ENCODE measurements around the gene TMEM272.

TMEM272 gene

DNA sequence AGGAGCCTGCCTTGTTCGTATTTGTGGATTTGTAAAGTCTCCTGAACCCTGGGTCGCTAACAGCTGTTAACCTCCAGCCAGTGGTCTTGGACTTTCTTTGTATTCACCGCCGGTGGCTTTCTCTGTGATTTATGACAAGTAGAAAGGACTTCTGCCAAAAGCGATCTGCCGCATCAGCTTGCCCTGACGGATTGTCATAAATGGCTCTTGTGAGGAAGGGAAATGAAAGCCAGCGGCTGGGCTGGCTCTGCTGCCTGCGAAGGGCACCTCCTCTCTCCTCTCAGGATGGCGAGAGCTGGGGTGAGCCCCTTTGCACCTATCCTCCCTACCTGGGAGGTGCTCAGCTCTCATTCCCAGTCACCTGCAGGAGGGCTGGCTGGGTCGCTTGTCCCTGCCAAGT, 66.6 kb downstream of the TMEM272 start:
- Histone ChIP-seq H3K27me3 (replicated peaks) (no peaks in the 10 kb centered on the region), H3K4me3 (ENCODE audit: low read depth, low read length) (no peak overlapping the region), H3K27ac (no peak overlapping the region), H3K36me3 (replicated peaks) (no peaks in the 10 kb centered on the region)
- no peak for DNase-seq
- TF ChIP-seq, protein P1, sequence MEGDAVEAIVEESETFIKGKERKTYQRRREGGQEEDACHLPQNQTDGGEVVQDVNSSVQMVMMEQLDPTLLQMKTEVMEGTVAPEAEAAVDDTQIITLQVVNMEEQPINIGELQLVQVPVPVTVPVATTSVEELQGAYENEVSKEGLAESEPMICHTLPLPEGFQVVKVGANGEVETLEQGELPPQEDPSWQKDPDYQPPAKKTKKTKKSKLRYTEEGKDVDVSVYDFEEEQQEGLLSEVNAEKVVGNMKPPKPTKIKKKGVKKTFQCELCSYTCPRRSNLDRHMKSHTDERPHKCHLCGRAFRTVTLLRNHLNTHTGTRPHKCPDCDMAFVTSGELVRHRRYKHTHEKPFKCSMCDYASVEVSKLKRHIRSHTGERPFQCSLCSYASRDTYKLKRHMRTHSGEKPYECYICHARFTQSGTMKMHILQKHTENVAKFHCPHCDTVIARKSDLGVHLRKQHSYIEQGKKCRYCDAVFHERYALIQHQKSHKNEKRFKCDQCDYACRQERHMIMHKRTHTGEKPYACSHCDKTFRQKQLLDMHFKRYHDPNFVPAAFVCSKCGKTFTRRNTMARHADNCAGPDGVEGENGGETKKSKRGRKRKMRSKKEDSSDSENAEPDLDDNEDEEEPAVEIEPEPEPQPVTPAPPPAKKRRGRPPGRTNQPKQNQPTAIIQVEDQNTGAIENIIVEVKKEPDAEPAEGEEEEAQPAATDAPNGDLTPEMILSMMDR (IDR thresholded peaks at IDR 0.05; ENCODE audit: low read depth, low read length, missing control alignments) = no peak
- in situ Hi-C loops (cut with HindIII; ENCODE audit: low pct_ligation_motif_present, low sequenced_read_pairs) = no loop called here

DNA sequence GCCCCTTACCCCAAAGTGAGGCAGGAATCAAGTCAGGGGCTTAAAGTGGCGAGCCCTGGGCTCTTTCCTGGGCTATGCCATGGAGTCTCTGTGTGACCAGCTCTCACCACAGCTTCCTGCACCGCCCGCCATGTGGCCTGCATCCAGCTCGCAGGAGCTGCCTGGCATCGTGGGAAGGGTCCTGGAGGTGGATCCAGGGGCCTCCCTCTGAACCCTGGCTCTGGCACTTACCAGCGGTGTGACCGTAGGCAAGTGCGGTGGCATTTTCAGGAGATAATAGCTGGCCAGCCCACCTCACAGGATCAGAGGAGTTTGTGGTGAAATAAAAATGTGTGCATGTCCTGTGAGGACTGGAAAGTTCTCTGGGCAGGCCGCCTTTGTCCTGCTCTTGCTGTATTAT, 67.1 kb downstream of the TMEM272 start:
- no peaks in the 10 kb centered on the region for H3K36me3 ChIP-seq (replicated peaks)
- H3K27ac ChIP-seq = no peak overlapping the region
- no peak for DNase-seq
- in situ Hi-C loops (cut with HindIII; ENCODE audit: low pct_ligation_motif_present, low sequenced_read_pairs) = no loop called here
- TF ChIP-seq, protein P1 (IDR thresholded peaks at IDR 0.05; ENCODE audit: low read depth, low read length, missing control alignments) = no peak
- H3K4me3 ChIP-seq (ENCODE audit: low read depth, low read length) = no peak overlapping the region
- H3K27me3 ChIP-seq (replicated peaks) = no peaks in the 10 kb centered on the region

DNA sequence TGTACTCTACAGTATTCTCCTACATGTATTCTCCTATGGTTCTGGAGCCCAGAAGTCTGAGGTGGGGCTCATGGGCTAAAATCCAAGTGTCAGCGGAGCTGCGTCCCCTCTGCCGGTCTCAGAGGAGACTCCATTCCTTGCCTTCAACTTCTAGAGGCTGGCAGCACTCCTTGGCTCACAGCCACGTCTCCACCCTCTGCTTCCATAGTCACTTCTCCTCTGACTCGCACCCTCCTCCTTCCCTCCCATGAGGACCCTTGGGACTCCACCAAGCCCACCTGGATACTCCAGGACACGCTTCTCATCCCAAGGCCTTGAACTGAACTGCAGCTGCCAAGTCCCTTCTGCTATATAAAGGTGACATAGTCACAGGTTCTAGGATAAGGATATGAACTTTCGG, 68.8 kb downstream of the TMEM272 start:
- Histone ChIP-seq H3K36me3 (replicated peaks) (no peaks in the 10 kb centered on the region), H3K27ac (no peak overlapping the region), H3K4me3 (ENCODE audit: low read depth, low read length) (no peak overlapping the region), H3K27me3 (replicated peaks) (no peaks in the 10 kb centered on the region)
- TF ChIP-seq, protein P1 (IDR thresholded peaks at IDR 0.05; ENCODE audit: low read depth, low read length, missing control alignments) = no peak
- no peak for DNase-seq
- in situ Hi-C loops (cut with HindIII; ENCODE audit: low pct_ligation_motif_present, low sequenced_read_pairs) = no loop called here

DNA sequence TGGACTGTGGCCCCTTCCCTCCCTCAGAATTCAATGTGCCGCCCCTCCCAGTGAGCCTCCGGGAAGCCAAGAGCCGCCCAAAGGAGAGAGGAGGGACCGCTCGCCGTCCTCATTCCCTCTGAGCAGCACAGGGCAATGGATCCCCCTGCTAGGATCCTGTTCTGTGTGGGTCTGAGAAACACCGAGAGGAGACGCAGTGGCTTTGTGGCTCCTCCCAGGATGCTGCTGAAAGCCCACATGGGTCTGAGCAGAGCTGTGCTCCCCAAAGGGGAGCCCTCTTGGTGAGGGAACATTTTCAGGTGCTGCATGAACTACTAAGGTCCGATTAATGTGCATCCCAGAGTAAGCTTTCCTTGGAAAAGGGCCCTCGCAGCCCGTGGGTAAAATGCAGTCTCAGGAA, 71.5 kb downstream of the TMEM272 start:
- Histone ChIP-seq H3K4me3 (ENCODE audit: low read depth, low read length) (no peak overlapping the region), H3K27ac (no peak overlapping the region), H3K27me3 (replicated peaks) (no peaks in the 10 kb centered on the region), H3K36me3 (replicated peaks) (no peaks in the 10 kb centered on the region)
- DNase-seq = no peak
- TF ChIP-seq, protein P1 (IDR thresholded peaks at IDR 0.05; ENCODE audit: low read depth, low read length, missing control alignments) = no peak
- in situ Hi-C loops (cut with HindIII; ENCODE audit: low pct_ligation_motif_present, low sequenced_read_pairs) = no loop called here

DNA sequence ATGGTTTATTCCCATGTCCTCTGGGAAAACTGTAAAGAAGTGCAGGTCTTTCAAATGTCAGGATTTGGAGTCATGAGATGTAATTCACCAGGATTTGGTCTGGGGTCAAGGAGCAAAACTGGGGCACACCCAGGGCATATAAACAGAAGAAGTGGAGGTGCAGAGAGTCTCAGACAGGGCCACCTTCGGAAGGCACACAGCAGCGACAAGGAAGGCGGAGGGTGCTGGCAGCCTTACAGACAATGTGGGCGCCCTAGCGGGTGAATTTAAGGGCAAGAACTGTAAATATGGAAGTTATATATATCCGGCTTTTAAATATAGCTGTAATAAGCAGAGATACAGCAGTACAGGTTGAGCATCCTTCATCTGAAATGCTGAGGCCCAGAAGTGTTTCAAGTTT, 72.2 kb downstream of the TMEM272 start:
- DNase-seq = no peak
- no peak overlapping the region for H3K27ac ChIP-seq
- H3K27me3 ChIP-seq (replicated peaks) = no peaks in the 10 kb centered on the region
- H3K36me3 ChIP-seq (replicated peaks) = no peaks in the 10 kb centered on the region
- TF ChIP-seq, protein P1 (IDR thresholded peaks at IDR 0.05; ENCODE audit: low read depth, low read length, missing control alignments) = no peak
- H3K4me3 ChIP-seq (ENCODE audit: low read depth, low read length) = no peak overlapping the region
- in situ Hi-C loops (cut with HindIII; ENCODE audit: low pct_ligation_motif_present, low sequenced_read_pairs) = no loop called here

DNA sequence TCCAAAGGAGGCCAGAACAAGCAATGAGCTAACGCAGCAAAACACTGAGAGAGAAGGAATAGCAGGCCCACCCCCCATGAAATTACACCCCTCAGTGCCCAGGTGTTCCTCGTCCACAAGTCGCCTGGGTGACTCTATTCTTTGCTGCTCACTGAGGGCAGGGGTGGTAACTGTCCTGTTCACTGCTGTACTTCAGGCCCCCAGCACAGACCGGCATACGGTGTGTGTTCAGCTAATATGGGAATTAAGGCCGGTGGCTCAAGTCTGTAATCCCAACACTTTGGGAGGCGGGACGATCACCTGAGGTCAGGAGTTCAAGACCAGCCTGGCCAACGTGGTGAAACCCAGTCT, 72.9 kb downstream of the TMEM272 start:
- TF ChIP-seq, protein P1 (IDR thresholded peaks at IDR 0.05; ENCODE audit: low read depth, low read length, missing control alignments) = no peak
- Histone ChIP-seq H3K4me3 (ENCODE audit: low read depth, low read length) (no peak overlapping the region), H3K27me3 (replicated peaks) (no peaks in the 10 kb centered on the region), H3K27ac (no peak overlapping the region), H3K36me3 (replicated peaks) (peaks cover 2% of the 10 kb centered on the region)
- in situ Hi-C loops (cut with HindIII; ENCODE audit: low pct_ligation_motif_present, low sequenced_read_pairs) = no loop called here
- DNase-seq = no peak

All from brain microvascular endothelial cell (primary cell).